ENCODE data around the gene GPR153.

Gene GPR153

GRCh38 chr1:6248932-6249738 is 11.8 kb downstream of the GPR153 start:
- DNase-seq (ENCODE audit: low spot score): no peak

GRCh38 chr1:6248161-6248776 is 12.6 kb downstream of the GPR153 start:
- DNase-seq (ENCODE audit: low spot score): no peak

- DNase-seq (ENCODE audit: low spot score): no peak
Measured at GRCh38 chr1:6247651-6248050, 13.2 kb downstream of the GPR153 start.

GRCh38 chr1:6246497-6247467 is 14.1 kb downstream of the GPR153 start:
- peak; percentile 69 for DNase-seq (ENCODE audit: low spot score)

GRCh38 chr1:6245869-6246496 is 14.9 kb downstream of the GPR153 start:
- DNase-seq (ENCODE audit: low spot score): no peak

- peak; percentile 83 for DNase-seq (ENCODE audit: low spot score)
Measured at GRCh38 chr1:6245086-6245868, 15.6 kb downstream of the GPR153 start.

GRCh38 chr1:6244401-6245049 is 16.4 kb downstream of the GPR153 start:
- DNase-seq (ENCODE audit: low spot score): no peak

- no peak for DNase-seq (ENCODE audit: low spot score)
Measured at GRCh38 chr1:6243993-6244392, 16.9 kb downstream of the GPR153 start, which contains the start of gene HES3. HES3 (plus strand) TSS chr1:6244179; CDS start chr1:6244366, 187 bp downstream.

GRCh38 chr1:6243053-6243834 is 17.7 kb downstream of the GPR153 start:
- no peak for DNase-seq (ENCODE audit: low spot score)

- DNase-seq (ENCODE audit: low spot score): no peak
Measured at GRCh38 chr1:6241887-6242740, 18.8 kb downstream of the GPR153 start.

- no peak for DNase-seq (ENCODE audit: low spot score)
Measured at GRCh38 chr1:6241107-6241886, 19.6 kb downstream of the GPR153 start.

- no peak for DNase-seq (ENCODE audit: low spot score)
Measured at GRCh38 chr1:6239950-6240768, 20.7 kb downstream of the GPR153 start.

GRCh38 chr1:6239213-6239752 is 21.6 kb downstream of the GPR153 start:
- DNase-seq (ENCODE audit: low spot score): no peak

GRCh38 chr1:6237093-6237492 is 23.8 kb downstream of the GPR153 start:
- DNase-seq (ENCODE audit: low spot score): no peak

GRCh38 chr1:6235296-6235677 is 25.6 kb downstream of the GPR153 start:
- DNase-seq (ENCODE audit: low spot score): no peak

- no peak for DNase-seq (ENCODE audit: low spot score)
Measured at GRCh38 chr1:6234502-6235295, 26.2 kb downstream of the GPR153 start.
